Tongue (tissue), 2 donors: ENCODE data around the gene CLDN9. TPM values are rescaled to one million over a fixed set of nuclear protein-coding genes. Genes with fewer than 3 reads are reported as not detected.
"Not testable (repeated sequence)": the region's sequence is repeated elsewhere in the genome, so short reads cannot be mapped to it uniquely, and the experiment has no call there.

Experiments
- DNase-seq: peaks from one replicate; pipeline ENCODE4 v3.0.0-alpha.2; 2015
- total RNA-seq: library from RNA; depleted of rRNA; stranded (reverse); fragments of >200 nt; gene quantifications from one replicate; pipeline ENCODE4 v1.2.3, GENCODE V29; 2014

The CLDN9 gene
- total RNA-seq, 1 donor from 2014 or later, result not detected

GRCh38 chr16:3032624-3033023, 19.9 kb downstream of the CLDN9 start:
- no peak for DNase-seq

- no peak for DNase-seq
These were observed 22.7 kb downstream of the CLDN9 start for GRCh38 chr16:3035289-3035971.

GRCh38 chr16:3035972-3036725, 23.4 kb downstream of the CLDN9 start:
- DNase-seq, result no peak

- DNase-seq, result no peak
These were observed 24.1 kb downstream of the CLDN9 start, which contains the start of gene BICDL2 for GRCh38 chr16:3036726-3037315. Gene BICDL2 (minus strand): TSS chr16:3036944. CDS start chr16:3035496, 1,448 bp downstream.

DNA sequence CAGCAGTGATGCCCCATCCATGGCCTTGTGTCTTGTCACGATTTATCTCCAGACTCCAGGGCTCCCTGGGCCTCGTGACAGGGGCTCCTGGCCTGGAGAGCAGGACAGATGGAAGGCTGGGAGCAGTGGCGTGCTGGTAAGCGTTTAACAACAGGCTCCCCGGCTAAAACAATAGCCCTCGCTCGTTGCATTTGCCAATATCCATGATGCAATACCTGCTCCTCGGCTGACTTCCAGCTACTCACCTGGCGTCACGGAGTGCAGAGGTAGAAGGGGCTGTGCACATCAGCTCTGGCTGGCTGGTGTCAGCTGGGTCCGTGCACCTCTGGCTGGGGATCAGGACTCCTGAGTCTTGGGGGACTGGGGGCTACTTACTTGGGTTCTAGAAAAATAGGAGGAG, 25.5 kb downstream of the CLDN9 start:
- DNase-seq, result no peak

DNA sequence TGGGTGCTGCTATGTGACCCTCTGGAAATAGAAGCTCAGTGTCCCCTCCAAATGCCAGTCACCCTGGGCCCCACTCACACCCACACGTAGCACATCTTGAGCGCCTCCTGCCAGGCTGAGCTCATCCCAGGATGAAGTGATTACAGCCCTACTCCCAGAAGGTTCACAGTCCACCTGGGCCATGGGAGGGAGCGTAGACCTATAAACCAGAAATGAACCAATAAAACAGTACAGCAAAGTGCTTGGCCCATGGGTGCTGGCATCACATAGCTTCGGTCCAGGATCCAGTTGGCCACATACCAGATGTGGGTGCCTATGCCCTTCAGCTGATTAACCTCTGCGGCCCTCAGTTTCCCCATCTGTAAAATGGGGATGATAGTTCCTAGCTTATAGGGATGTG, 26.2 kb downstream of the CLDN9 start:
- DNase-seq, result no peak

DNA sequence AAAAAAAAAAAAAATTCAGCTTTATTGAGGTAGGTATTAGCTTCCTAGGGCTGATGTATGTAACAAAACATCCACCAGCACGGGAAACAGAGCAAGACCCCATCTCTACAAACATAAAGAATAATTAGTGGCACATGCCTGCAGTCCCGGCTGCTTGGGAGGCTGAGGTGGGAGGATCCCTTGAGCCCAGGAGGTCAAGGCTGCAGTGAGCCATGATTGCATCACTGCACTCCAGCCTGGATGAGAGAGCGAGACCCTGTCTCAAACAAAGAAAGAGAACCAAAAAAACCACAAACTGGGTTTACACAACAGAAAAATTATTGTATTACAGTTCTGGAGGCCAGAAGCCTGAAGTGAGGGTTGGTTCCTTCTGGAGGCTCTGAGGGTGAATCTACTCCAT, 29.7 kb downstream of the CLDN9 start:
- no peak for DNase-seq

- DNase-seq, result no peak
These were observed 32.0 kb downstream of the CLDN9 start for GRCh38 chr16:3044708-3045107.

DNA sequence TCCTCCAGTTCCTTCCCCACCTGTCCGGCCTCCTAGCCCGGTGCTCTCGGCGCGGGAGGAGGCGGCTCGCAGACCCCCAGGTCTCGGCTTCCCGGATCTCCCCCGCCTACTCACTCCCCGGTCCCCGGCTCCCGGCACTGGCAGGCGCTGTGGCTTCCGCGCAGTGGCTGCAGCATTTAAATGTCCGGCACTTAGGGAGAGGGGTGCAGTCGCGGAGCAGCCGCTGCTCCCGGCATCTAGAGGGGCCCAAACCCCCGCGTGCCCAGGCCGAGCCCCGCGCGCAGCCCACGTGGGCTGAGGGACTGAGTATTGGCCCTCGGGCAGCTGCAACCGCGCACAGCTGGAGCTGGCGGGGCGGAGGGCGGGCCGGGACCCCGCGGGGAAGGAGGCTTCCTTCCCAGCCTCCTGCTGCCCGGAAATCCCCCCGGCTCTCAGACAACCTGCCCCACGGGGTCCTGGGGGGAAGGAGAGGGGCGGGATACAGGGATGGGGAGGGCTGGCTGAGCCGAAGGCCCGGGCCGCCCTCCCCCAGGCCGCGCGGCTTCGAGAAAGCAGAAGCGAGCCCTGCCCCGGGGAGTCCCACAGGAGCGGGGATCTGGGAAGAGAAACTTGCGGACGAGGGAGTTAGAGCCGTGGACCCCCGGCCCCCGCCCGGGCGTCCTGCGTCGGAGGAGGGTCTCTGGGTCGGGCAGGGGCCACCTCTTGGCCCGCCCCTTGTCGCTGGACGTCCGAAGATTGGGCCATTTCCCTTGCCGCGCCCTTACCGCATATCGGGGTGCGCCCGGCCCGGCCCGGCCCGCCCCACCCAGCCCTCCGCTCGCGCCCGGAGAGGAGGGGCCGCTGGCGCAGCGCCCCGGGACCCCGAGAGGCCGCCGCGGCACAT, 33.3 kb downstream of the CLDN9 start, which contains the start of gene MMP25:
MMP25 (plus strand) TSS at position 804 of the 883 bp plus-strand sequence. CDS start 357 bp downstream, outside the sequence.
- DNase-seq, result no peak

DNA sequence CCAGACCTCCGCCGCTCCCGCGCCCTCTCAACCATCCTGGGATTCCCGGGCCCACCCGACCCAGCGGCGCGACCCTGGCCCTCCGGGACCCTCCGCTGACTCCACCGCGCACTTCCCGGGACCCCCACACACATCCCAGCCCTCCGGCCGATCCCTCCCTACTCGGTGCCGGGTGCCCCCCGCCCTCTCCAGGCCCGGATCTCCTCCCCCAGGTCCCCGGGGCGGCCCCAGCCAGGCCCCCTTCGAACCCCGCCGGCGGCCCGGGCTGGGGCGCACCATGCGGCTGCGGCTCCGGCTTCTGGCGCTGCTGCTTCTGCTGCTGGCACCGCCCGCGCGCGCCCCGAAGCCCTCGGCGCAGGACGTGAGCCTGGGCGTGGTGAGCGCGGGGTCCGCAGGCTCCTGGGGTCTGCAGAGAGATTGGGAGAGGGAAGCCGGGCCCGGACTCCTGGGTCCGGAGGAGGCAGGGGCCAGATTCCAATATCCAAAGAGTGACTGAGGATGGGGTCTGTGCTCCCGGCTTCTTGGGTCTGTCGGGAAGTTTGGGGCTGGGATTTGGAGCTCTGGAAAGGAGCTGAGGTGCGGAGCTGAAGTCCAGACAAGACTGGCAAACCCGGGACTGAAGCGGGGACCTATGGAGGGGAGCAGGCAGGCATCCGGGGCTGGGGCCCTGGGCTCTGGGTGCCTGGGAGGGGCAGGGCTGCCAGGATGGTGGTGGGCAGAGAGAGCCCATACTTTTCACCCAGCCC, 34.1 kb downstream of the CLDN9 start:
- no peak for DNase-seq

- no peak for DNase-seq
These were observed 34.6 kb downstream of the CLDN9 start for GRCh38 chr16:3047387-3047720.

DNA sequence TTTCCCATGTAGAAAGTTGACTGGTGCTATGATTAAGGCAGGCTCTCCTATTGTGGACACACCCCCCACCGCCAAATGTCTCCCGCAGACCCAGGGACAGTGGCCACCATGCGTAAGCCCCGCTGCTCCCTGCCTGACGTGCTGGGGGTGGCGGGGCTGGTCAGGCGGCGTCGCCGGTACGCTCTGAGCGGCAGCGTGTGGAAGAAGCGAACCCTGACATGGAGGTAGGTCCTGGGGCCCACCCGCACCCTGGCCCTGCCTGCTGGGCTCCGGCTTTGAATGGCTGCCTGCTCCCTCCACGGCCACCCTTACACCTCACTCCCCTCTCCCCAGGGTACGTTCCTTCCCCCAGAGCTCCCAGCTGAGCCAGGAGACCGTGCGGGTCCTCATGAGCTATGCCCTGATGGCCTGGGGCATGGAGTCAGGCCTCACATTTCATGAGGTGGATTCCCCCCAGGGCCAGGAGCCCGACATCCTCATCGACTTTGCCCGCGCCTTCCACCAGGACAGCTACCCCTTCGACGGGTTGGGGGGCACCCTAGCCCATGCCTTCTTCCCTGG, 37.3 kb downstream of the CLDN9 start:
- no peak for DNase-seq

DNA sequence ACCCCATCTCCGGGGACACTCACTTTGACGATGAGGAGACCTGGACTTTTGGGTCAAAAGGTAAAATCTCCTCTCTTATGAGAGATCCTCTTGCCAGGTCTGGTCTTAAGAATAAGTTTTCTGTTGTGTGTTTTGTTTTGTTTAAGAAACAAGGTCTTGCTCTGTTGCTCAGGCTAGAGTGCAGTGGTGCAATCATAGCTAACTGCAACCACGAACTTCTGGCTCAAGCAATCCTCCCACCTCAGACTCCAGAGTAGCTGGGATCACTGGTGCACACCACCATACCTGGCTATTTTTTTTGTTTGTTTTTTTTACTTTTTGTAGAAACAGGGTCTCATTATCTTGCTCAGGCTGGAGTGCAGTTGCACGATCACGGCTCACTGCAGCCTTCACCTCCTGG, 37.8 kb downstream of the CLDN9 start:
- no peak for DNase-seq

DNA sequence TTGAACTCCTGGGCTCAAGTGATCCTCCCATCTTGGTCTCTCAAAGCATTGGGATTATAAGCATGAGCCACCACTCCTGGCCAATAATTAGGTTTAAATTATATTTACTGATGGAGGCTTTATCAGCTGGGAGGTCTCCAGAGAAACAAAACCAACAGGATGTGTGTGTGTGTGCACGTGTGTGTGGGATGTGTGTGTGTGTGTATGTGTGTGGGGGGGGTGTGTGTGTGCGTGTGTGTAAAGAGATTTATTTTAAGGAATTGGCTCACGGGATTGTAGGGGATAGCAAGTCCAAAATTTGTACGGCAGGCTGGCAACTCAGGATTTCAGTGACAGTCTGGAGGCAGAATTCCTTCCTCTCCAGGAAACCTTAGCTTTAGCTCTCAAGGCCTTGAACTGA, 38.3 kb downstream of the CLDN9 start:
- no peak for DNase-seq

DNA sequence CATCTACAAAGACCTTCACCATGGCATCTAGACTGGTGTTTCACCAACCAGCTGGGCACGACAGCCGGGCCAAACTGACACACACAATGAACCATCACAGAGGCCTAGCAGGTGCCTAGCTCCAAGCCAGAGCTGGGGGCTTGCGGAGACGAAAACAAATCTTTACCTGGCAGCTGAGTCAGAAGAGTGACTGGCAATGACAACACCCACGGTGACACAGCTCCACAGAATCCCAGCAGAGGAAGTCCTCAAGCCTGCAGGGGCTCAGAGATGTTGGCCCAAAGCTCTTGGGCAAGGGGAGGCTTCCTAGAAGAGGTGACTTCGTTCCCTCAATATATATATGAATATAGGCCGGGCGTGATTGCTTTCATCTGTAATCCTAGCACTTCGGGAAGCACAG, 38.8 kb downstream of the CLDN9 start:
- no peak for DNase-seq

- not testable (repeated sequence) for DNase-seq
These were observed 40.0 kb downstream of the CLDN9 start for GRCh38 chr16:3052571-3053329.

GRCh38 chr16:3053330-3053710, 40.6 kb downstream of the CLDN9 start:
- DNase-seq, result not testable (repeated sequence)

DNA sequence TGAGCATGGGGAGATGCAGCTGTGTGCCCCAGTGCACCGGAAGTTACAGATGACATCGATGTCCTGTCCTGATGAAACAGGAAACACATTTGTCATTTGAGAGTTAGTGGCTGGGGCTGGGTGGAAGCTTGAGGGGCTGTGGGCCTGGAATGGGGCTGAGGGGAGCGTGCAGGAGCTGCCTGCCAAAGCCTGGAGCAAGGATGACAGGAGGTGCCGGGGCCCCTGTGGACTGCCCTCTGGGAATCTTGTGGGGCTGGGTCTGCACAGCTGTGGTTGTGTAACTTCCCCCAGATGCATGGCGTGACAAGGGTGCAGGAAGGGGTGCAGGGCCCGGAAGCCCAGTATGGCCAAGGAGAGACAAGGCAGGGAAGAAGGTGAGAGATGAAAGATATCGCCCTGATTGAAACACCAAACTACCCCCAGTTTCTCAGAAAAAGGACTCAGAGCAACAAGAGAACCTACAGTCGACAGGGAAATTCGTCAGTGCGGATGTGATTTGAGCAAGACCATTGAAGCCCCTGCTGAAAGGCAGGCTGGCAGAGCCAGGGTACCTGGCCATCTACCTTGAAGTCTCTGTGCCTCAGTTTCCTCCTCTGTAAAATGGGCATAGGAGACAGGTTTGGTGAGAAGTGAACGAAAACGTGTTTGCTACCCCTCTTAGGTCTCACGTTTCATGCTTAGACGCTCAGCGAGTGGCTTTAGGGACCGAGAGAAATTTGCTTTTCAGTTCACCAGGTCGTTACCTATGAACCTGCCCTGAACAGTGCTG, 42.4 kb downstream of the CLDN9 start:
- no peak for DNase-seq

- not testable (repeated sequence) for DNase-seq
These were observed 43.0 kb downstream of the CLDN9 start for GRCh38 chr16:3055734-3056115.
